Rectal smooth muscle tissue (tissue), 1 donor: ENCODE measurements around the gene MCTP1.

Experiments
- H3K27ac ChIP-seq: one replicate; pipeline ENCODE4 v1.7.0; 2013; ENCODE audit warnings: low read depth, low read length, inconsistent platforms
- H3K27me3 ChIP-seq: one replicate; pipeline ENCODE4 v1.7.0; 2013; ENCODE audit warnings: low read length; ENCODE audit not compliant: control insufficient read depth, insufficient read depth
- H3K36me3 ChIP-seq: one replicate; pipeline ENCODE4 v1.7.0; 2013; ENCODE audit warnings: low read length; ENCODE audit not compliant: control insufficient read depth, insufficient read depth
- H3K4me1 ChIP-seq: one replicate; pipeline ENCODE4 v1.7.0; 2013; ENCODE audit warnings: low read length; ENCODE audit not compliant: control insufficient read depth, insufficient read depth
- H3K4me3 ChIP-seq: one replicate; pipeline ENCODE4 v1.7.0; 2013; ENCODE audit warnings: low read length
- H3K9ac ChIP-seq: one replicate; pipeline ENCODE4 v1.7.0; 2013; ENCODE audit warnings: low read length

MCTP1 gene

GRCh38 chr5:95132096-95132495 lies 152.8 kb downstream of the MCTP1 start:
- H3K9ac ChIP-seq: no peak overlapping the region
- H3K27me3 ChIP-seq: no peaks in the 10 kb centered on the region
- H3K36me3 ChIP-seq: no peaks in the 10 kb centered on the region
- H3K4me1 ChIP-seq: no peaks in the 10 kb centered on the region
- H3K27ac ChIP-seq: no peak overlapping the region
- no peak overlapping the region for H3K4me3 ChIP-seq

- no peaks in the 10 kb centered on the region for H3K27me3 ChIP-seq
- no peak overlapping the region for H3K4me3 ChIP-seq
- no peaks in the 10 kb centered on the region for H3K4me1 ChIP-seq
- H3K36me3 ChIP-seq: no peaks in the 10 kb centered on the region
- H3K9ac ChIP-seq: no peak overlapping the region
- H3K27ac ChIP-seq: no peak overlapping the region
Observed at GRCh38 chr5:95130941-95131340, 154.0 kb downstream of the MCTP1 start.

- Histone ChIP-seq H3K4me3 (no peak overlapping the region), H3K27me3 (no peaks in the 10 kb centered on the region), H3K9ac (no peak overlapping the region), H3K27ac (no peak overlapping the region), H3K36me3 (no peaks in the 10 kb centered on the region), H3K4me1 (no peaks in the 10 kb centered on the region)
Observed at GRCh38 chr5:95124731-95125130, 160.2 kb downstream of the MCTP1 start.

- Histone ChIP-seq H3K36me3 (no peaks in the 10 kb centered on the region), H3K4me3 (no peak overlapping the region), H3K27ac (no peak overlapping the region), H3K9ac (no peak overlapping the region), H3K4me1 (no peaks in the 10 kb centered on the region), H3K27me3 (no peaks in the 10 kb centered on the region)
Observed at GRCh38 chr5:95124101-95124500, 160.8 kb downstream of the MCTP1 start.

- Histone ChIP-seq H3K36me3 (no peaks in the 10 kb centered on the region), H3K4me3 (no peak overlapping the region), H3K27ac (no peak overlapping the region), H3K27me3 (no peaks in the 10 kb centered on the region), H3K9ac (no peak overlapping the region), H3K4me1 (no peaks in the 10 kb centered on the region)
Observed at GRCh38 chr5:95114902-95115301, 170.0 kb downstream of the MCTP1 start.

DNA sequence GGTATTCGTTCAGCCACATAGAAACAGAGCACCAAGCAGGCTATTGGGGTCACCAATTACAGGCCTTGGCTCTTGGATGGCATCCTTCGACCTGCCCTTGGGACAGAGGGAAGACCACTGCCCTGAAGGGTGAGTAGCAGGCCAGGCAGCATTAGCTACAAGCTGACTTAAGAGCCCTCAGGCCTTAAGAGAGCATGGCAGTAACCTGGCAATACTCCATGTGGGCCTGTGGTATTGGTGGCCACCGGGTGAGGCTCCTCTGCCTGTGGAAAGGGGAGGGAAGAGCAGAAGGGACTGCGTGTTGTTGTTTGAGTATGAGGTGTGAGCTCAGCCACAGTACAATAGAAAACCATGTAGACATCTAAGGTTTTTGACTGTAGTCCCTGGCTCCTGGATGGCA lies 170.6 kb downstream of the MCTP1 start:
- Histone ChIP-seq H3K4me3 (no peak overlapping the region), H3K36me3 (no peaks in the 10 kb centered on the region), H3K27ac (no peak overlapping the region), H3K4me1 (no peaks in the 10 kb centered on the region), H3K9ac (no peak overlapping the region), H3K27me3 (no peaks in the 10 kb centered on the region)

DNA sequence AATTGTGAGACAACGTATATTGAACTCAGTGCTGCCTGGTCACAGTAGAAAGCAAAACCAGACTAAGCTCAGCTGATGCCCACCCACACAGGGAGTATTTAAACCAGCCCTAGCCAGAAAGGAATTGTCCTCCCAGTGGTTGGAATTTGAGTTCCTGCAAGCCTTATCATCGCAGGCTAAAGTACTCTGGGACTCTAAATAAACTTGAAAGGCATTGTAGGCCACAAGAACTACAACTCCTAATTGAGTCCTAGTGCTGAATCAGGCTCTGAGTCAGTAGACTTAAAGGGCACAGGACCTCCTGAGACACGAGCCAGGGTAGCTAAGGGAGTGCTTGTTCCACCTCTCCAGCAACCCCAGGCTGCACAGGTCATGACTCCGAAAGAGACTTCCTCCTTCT lies 171.4 kb downstream of the MCTP1 start:
- H3K27me3 ChIP-seq: no peaks in the 10 kb centered on the region
- H3K4me3 ChIP-seq: no peak overlapping the region
- H3K9ac ChIP-seq: no peak overlapping the region

DNA sequence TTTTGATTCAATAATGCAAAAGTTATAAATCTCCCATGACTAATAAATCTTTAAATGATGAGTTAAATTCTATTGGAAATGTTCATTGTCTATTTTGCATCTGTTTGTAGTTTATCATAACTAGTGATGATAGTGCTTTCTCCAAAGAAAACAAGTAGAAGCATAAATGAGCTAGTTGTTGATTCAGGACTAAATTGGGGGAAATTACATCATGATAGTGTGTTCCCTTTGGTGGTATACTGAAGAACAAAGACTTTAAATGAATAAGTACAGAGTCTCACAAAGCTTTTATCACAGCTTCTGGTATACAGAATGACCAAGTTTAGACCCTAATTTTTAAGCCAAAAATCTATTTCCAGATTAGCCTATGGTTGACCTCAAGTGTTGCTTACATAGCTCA lies 173.8 kb downstream of the MCTP1 start:
- Histone ChIP-seq H3K36me3 (no peaks in the 10 kb centered on the region), H3K9ac (no peak overlapping the region), H3K27ac (no peak overlapping the region), H3K27me3 (no peaks in the 10 kb centered on the region), H3K4me3 (no peak overlapping the region), H3K4me1 (no peaks in the 10 kb centered on the region)

More for the DNA sequence above, 171.4 kb downstream of the MCTP1 start:
- H3K4me1 ChIP-seq: no peaks in the 10 kb centered on the region
- no peak overlapping the region for H3K27ac ChIP-seq
- no peaks in the 10 kb centered on the region for H3K36me3 ChIP-seq

- Histone ChIP-seq H3K4me3 (no peak overlapping the region), H3K4me1 (no peaks in the 10 kb centered on the region), H3K36me3 (no peaks in the 10 kb centered on the region), H3K27ac (no peak overlapping the region), H3K9ac (no peak overlapping the region), H3K27me3 (no peaks in the 10 kb centered on the region)
Observed at GRCh38 chr5:95110118-95110517, 174.8 kb downstream of the MCTP1 start.

DNA sequence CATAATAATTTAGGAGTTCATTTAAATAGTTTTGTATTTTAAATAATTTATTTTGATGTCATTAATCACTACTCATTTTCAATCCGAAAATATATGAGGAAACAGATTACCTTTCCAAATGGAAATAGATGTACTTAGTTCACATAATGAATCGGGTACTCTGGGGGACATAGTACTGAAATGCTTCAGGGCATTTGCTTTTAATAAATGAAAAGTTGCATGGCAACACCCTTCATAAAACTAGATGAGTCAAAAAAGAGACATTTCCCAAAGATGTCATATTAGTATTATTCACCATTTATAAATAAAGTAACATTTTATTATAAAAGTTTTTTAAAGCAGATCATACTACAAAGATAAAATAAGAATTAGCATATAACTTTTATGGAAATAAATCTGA lies 177.8 kb downstream of the MCTP1 start:
- Histone ChIP-seq H3K4me3 (no peak overlapping the region), H3K36me3 (no peaks in the 10 kb centered on the region), H3K9ac (no peak overlapping the region), H3K27me3 (no peaks in the 10 kb centered on the region), H3K4me1 (no peaks in the 10 kb centered on the region), H3K27ac (no peak overlapping the region)

- H3K9ac ChIP-seq: no peak overlapping the region
- no peaks in the 10 kb centered on the region for H3K36me3 ChIP-seq
- no peak overlapping the region for H3K27ac ChIP-seq
- no peaks in the 10 kb centered on the region for H3K4me1 ChIP-seq
- no peak overlapping the region for H3K4me3 ChIP-seq
- no peaks in the 10 kb centered on the region for H3K27me3 ChIP-seq
Observed at GRCh38 chr5:95105638-95106037, 179.3 kb downstream of the MCTP1 start.

DNA sequence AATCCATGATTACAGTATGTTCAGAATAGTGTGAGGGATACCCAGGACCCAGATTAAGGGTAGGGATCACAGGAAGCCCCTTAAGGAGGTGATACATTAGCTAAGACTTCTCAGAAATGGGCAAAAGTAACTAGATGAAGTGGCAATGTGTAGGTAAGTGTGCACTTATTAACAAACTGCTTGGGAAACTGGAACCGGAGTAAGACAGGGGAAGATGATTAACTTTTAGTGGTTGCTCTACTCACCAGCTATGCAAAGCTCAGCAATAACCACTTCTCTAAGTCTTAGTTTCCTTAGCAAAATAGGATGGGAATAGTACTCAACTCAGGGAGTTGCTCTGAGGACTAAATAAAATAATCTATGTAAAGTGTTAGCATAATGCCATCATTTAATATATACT lies 182.2 kb downstream of the MCTP1 start:
- no peaks in the 10 kb centered on the region for H3K36me3 ChIP-seq
- no peak overlapping the region for H3K27ac ChIP-seq
- H3K4me3 ChIP-seq: no peak overlapping the region
- no peaks in the 10 kb centered on the region for H3K4me1 ChIP-seq
- H3K9ac ChIP-seq: no peak overlapping the region
- no peaks in the 10 kb centered on the region for H3K27me3 ChIP-seq

GRCh38 chr5:95102080-95102479 lies 182.8 kb downstream of the MCTP1 start:
- no peak overlapping the region for H3K9ac ChIP-seq
- H3K4me1 ChIP-seq: no peaks in the 10 kb centered on the region
- no peaks in the 10 kb centered on the region for H3K27me3 ChIP-seq
- H3K4me3 ChIP-seq: no peak overlapping the region
- no peak overlapping the region for H3K27ac ChIP-seq
- H3K36me3 ChIP-seq: no peaks in the 10 kb centered on the region
